ENCODE results near the gene NXPE4. TPM values are rescaled to one million over a fixed set of nuclear protein-coding genes. Genes with fewer than 3 reads are reported as not detected.
"Not testable (repeated sequence)": the region's sequence is repeated elsewhere in the genome, so short reads cannot be mapped to it uniquely, and the experiment has no call there.

Gene NXPE4
- total and polyA plus RNA-seq, 9 of the 15 experiments (the other 6 are each of a cell fraction or from before 2014, with no cell fraction given) = not detected

DNA sequence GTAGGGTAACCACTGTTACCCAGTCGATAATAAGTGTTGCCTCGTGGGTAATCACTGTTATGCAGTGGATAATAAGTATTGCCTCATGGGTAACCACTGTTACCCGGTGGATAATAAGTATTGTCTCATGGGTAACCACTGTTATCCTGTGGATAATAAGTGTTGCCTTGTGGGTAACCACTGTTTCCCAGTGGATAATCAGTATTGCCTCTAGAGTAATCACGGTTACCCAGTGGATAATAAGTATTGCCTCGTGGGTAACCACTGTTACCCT lies 11.2 kb upstream of the NXPE4 start:
- 3% methylated on average over 5 of the region's 5 CpGs for WGBS (ENCODE audit: insufficient coverage, low coverage, missing lambda C conversion rate)
- POLR2A ChIA-PET; H3K9me1 ChIP-seq (ENCODE audit: control insufficient read depth, insufficient read depth, low read length); intact Hi-C loops (cut with micrococcal nuclease); FAIRE-seq; H3K4me3 ChIP-seq; ATAC-seq; CTCF ChIA-PET (ENCODE audit: low intra/inter-chr PET ratio); H3K36me3 ChIP-seq (ENCODE audit: control insufficient read depth, insufficient read depth, low read length); H3K4me1 ChIP-seq (replicated peaks in 1 of 2; ENCODE audit: control insufficient read depth in 2 of 2, insufficient read depth in 2 of 2, low read length in 2 of 2); H3K27me3 ChIP-seq (ENCODE audit: control insufficient read depth in 2 of 2, insufficient read depth in 2 of 2, low read length in 2 of 2); H4K20me1 ChIP-seq (replicated peaks; ENCODE audit: control insufficient read depth, insufficient read depth, low read length); BruUV-seq (replicated peaks); H3K79me2 ChIP-seq (ENCODE audit: control insufficient read depth, insufficient read depth, low read length); H3K27ac ChIP-seq (ENCODE audit: extremely low read depth, low read depth, low read length); in situ Hi-C loops (cut with MboI); DNase-seq (ENCODE audit: extremely low read depth in 1 of 4, low spot score in 3 of 4); H3K9me3 ChIP-seq (replicated peaks; ENCODE audit: control insufficient read depth, insufficient read depth, low read depth, low read length); H3K4me2 ChIP-seq (ENCODE audit: insufficient read depth, low read length); H3K9ac ChIP-seq (ENCODE audit: insufficient read depth in 1 of 2, low read depth in 2 of 2, low read length in 2 of 2); H2AFZ ChIP-seq (ENCODE audit: low read depth, low read length): not testable (repeated sequence)
- TF ChIP-seq, protein P1, sequence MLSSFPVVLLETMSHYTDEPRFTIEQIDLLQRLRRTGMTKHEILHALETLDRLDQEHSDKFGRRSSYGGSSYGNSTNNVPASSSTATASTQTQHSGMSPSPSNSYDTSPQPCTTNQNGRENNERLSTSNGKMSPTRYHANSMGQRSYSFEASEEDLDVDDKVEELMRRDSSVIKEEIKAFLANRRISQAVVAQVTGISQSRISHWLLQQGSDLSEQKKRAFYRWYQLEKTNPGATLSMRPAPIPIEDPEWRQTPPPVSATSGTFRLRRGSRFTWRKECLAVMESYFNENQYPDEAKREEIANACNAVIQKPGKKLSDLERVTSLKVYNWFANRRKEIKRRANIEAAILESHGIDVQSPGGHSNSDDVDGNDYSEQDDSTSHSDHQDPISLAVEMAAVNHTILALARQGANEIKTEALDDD (IDR thresholded peaks at IDR 0.05) = 0 out of 2 replicates have a peak, but pooled peaks have one; percentile 7

DNA sequence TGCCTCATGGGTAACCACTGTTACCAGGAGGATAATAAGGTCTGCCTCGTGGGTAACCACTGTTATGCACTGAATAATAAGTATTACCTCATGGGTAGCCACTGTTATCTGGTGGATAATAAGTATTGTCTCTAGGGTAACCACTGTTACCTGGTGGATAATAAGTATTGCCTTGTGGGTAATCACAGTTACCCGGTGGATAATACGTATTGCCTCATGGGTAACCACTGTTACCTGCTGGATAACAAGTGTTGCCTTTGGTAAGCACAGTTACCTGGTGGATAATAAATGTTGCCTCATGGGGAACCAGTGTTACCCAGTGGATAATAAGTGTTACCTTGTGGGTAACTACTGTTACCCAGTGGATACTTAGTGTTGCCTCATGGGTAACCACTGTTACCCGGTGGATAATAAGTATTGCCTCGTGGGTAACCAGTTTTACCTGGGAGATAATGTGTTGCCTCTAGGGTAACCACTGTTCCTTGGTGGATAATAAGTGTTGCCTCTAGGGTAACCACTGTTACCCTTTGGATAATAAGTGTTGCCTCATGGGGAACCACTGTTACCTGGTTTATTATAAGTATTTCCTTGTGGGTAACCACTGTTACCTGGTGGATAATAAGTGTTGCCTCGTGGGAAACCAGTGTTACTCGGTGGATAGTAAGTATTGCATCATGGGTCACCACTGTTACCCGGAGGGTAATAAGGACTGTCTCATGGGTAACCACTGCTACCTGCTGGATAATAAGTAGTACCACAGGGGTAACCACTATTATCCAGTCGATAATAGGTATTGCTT lies 10.6 kb upstream of the NXPE4 start:
- Histone ChIP-seq H2AFZ (ENCODE audit: low read depth, low read length) (no peak overlapping the region), H3K9me1 (ENCODE audit: control insufficient read depth, insufficient read depth, low read length) (no peaks in the 10 kb centered on the region), H3K4me2 (ENCODE audit: insufficient read depth, low read length) (no peak overlapping the region), H4K20me1 (replicated peaks; ENCODE audit: control insufficient read depth, insufficient read depth, low read length) (no peaks in the 10 kb centered on the region), H3K4me3 (no peak overlapping the region), H3K36me3 (ENCODE audit: control insufficient read depth, insufficient read depth, low read length) (no peaks in the 10 kb centered on the region), H3K27me3 (ENCODE audit: control insufficient read depth in 2 of 2, insufficient read depth in 2 of 2, low read length in 2 of 2) (no peaks in the 10 kb centered on the region), H3K9me3 (replicated peaks; ENCODE audit: control insufficient read depth, insufficient read depth, low read depth, low read length) (peaks cover 4% of the 10 kb centered on the region), H3K27ac (ENCODE audit: extremely low read depth, low read depth, low read length) (no peak overlapping the region), H3K9ac (ENCODE audit: insufficient read depth in 1 of 2, low read depth in 2 of 2, low read length in 2 of 2) (no peak overlapping the region), H3K4me1 (replicated peaks in 1 of 2; ENCODE audit: control insufficient read depth in 2 of 2, insufficient read depth in 2 of 2, low read length in 2 of 2) (no peaks in the 10 kb centered on the region), H3K79me2 (ENCODE audit: control insufficient read depth, insufficient read depth, low read length) (no peaks in the 10 kb centered on the region)
- ATAC-seq = no peak
- no TSS peak for BruUV-seq (replicated peaks)
- POLR2A ChIA-PET = no interaction called here
- 1% methylated on average over 9 of the region's 9 CpGs for WGBS (ENCODE audit: insufficient coverage, low coverage, missing lambda C conversion rate)
- no peak for FAIRE-seq
- no peak for DNase-seq (ENCODE audit: extremely low read depth in 1 of 4, low spot score in 3 of 4)
- CTCF ChIA-PET (ENCODE audit: low intra/inter-chr PET ratio) = no interaction called here
- in situ Hi-C loops (cut with MboI) = no loop called here
- TF ChIP-seq, protein P2, sequence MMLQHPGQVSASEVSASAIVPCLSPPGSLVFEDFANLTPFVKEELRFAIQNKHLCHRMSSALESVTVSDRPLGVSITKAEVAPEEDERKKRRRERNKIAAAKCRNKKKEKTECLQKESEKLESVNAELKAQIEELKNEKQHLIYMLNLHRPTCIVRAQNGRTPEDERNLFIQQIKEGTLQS (IDR thresholded peaks at IDR 0.05) = peak; percentile 27; the same call in 1 of the 2 replicates
- TF ChIP-seq, protein P2 (CRISPR knock-in tag; conservative IDR thresholded peaks at IDR 0.05) = no peak
- TF ChIP-seq RBM15 (IDR thresholded peaks at IDR 0.05; ENCODE audit: insufficient read depth, low read length) (no peak), PPARD (CRISPR knock-in tag; IDR thresholded peaks at IDR 0.05) (no peak), NR4A1 (CRISPR knock-in tag; IDR thresholded peaks at IDR 0.05) (no peak), NR4A1 (tag; IDR thresholded peaks at IDR 0.05) (no peak), CEBPG (CRISPR knock-in tag; IDR thresholded peaks at IDR 0.05) (no peak), CEBPG (tag; conservative IDR thresholded peaks at IDR 0.05 in 1 of 2, IDR thresholded peaks at IDR 0.05 in 1 of 2) (peak; percentile 28 to 47; a peak in 2 of 4 replicates), ZNF583 (CRISPR knock-in tag; IDR thresholded peaks at IDR 0.05) (no peak)
- intact Hi-C loops (cut with micrococcal nuclease) = no loop called here

All from K562 (cell line).